Psoas muscle (tissue), 8 donors: ENCODE measurements around the gene ATF6. TPM values are rescaled to one million over a fixed set of nuclear protein-coding genes. Genes with fewer than 3 reads are reported as not detected.
A peak's percentile ranks its signal among the peaks of the same experiment; 100 is the strongest.

Experiments used
- ATAC-seq, 4 donors: fragments of 200-7000 bp; cut with Tn5 transposase; one replicate each; pipeline ENCODE4 v1.9.1; 2020; ENCODE audit warnings: moderate library complexity in 3 of 4, mild to moderate bottlenecking in 2 of 4
- DNase-seq, 2 donors: peaks; one replicate each; pipeline ENCODE4 v3.0.0-alpha.2; 2020
- H3K27ac ChIP-seq: fragments of 200-600 bp; one replicate; pipeline ENCODE4 v1.8.0; 2022
- H3K27me3 ChIP-seq, 3 donors: fragments of 200-600 bp in 1 of 3; one replicate each; pipeline versions ENCODE4 v1.6.1 to v1.8.0; 2013 to 2022; ENCODE audit warnings: low read length in 2 of 3, mild to moderate bottlenecking in 2 of 3, moderate library complexity in 1 of 3; ENCODE audit not compliant: insufficient read depth in 3 of 3
- H3K36me3 ChIP-seq, 2 donors: fragments of 200-600 bp in 1 of 2; one replicate each; pipeline versions ENCODE4 v1.6.1 to v1.8.0; 2013 to 2022; ENCODE audit warnings: low read depth in 1 of 2, mild to moderate bottlenecking in 1 of 2, moderate library complexity in 1 of 2; ENCODE audit not compliant: insufficient read depth in 1 of 2
- H3K4me1 ChIP-seq: fragments of 200-600 bp; one replicate; pipeline ENCODE4 v1.8.0; 2022
- H3K4me3 ChIP-seq: fragments of 200-600 bp; one replicate; pipeline ENCODE4 v1.8.0; 2022; ENCODE audit warnings: mild to moderate bottlenecking
- H3K9me3 ChIP-seq: fragments of 200-600 bp; one replicate; pipeline ENCODE4 v1.8.0; 2022
- CTCF ChIP-seq: fragments of 200-600 bp; IDR thresholded peaks from one replicate; pipeline ENCODE4 v1.8.0; 2022; ENCODE audit warnings: antibody characterized with exemption
- WGBS, 3 donors: extraction: QIAGEN DNeasy Blood & Tissue Kit; methylation state at CpG; one replicate each; pipeline versions ENCODE4 v1.1.6 to v1.1.7; 2013; 5-methylcytosine and 5-hydroxymethylcytosine counted together
- intact Hi-C, 2 donors: fragments of 100-400 bp; cut with DNase I; formaldehyde crosslinking; loops; one replicate each; pipeline versions ENCODE4 v1.11.0 to v1.14.2; 2022
- long read RNA-seq, 2 donors: library from polyadenylated mRNA; unstranded; transcript quantifications; one replicate each; pipeline ENCODE4 v2.0.0, GENCODE V29; 2021
- polyA plus RNA-seq, 3 donors: library from polyadenylated mRNA; stranded (reverse); fragments of 200-250 nt; gene quantifications; one replicate each; pipeline ENCODE4 v1.2.3, GENCODE V29; 2013
- total RNA-seq, 4 donors: library from RNA; stranded (reverse); fragmentation: NEBNext Ultra II Directional in 2 of 4; extraction: Animal tissue kit (Norgen Biotek cat#: 25700) in 2 of 4; gene quantifications; one replicate each; pipeline versions ENCODE4 v1.2.1 to v1.2.4, GENCODE V29; 2021 to 2023
- donor health status: healthy with polysubstance abuse.
- donor health status: DM: no; HTN: no; CAD: no; lungs with moderate emphysema.
- donor health status: Bipolar disorder and iron deficiency.
- donor health status: healthy.
- donor health status: DM: yes; HTN: yes; CAD: no.
- donor health status: DM: no; HTN: no; CAD: no.
- donor health status: DM: no; HTN: no; CAD: no.
- donor health status: DM: yes; HTN: yes; CAD: no.

The ATF6 gene
- total RNA-seq = 10 to 100 TPM; 11.0 to 17.1 (median 13.8) TPM
- 10 to 100 TPM in 1 of 3 donors, 1 to 10 TPM in 2; 6.4 to 10.6 (median 8.6) TPM for polyA plus RNA-seq
- long read RNA-seq, donor 1, full-length matches to known transcripts = 15 of 24 reads
- long read RNA-seq, donor 1, partial matches to known transcripts = 1 of 24 reads
- long read RNA-seq, donor 1, other reads (novel, unspliced or antisense) = 8 of 24 reads
- long read RNA-seq, donor 2, full-length matches to known transcripts = 21 of 33 reads
- long read RNA-seq, donor 2, partial matches to known transcripts = 6 of 33 reads
- long read RNA-seq, donor 2, other reads (novel, unspliced or antisense) = 6 of 33 reads

GRCh38 chr1:161766102-161766981, at the start of gene ATF6:
ATF6 (plus strand) TSS chr1:161766320; CDS start chr1:161766361, 41 bp downstream.
- Histone ChIP-seq H3K4me1 (peaks cover 24% of the 10 kb centered on the region), H3K27ac (peak within 1 kb of the TSS; percentile 88), H3K27me3 (no peaks in the 10 kb centered on the region), H3K9me3 (no peaks in the 10 kb centered on the region), H3K36me3 (no peaks in the 10 kb centered on the region), H3K4me3 (peak within 1 kb of the TSS; percentile 77)
- 0% methylated on average over 35 of the region's 35 CpGs for WGBS, 3 donors
- no peak for TF ChIP-seq CTCF
- DNase-seq (peak; percentile 90 to 94), ATAC-seq (peak; percentile 93 to 97 (median 96))
- intact Hi-C loops = no loop called here

- Histone ChIP-seq H3K36me3 (no peaks in the 10 kb centered on the region), H3K9me3 (no peaks in the 10 kb centered on the region), H3K4me3 (no peak overlapping the region), H3K27me3 (peaks cover 3 to 36% (median 7%) of the 10 kb centered on the region in 3 donors), H3K4me1 (no peaks in the 10 kb centered on the region), H3K27ac (no peak overlapping the region)
- no peak for TF ChIP-seq CTCF
- DNase-seq (no peak), ATAC-seq (no peak)
- 79 to 84% (median 83%) methylated on average over 8 of the region's 8 CpGs for WGBS, 3 donors
- intact Hi-C loops = no loop called here
Measured at GRCh38 chr1:161718559-161719324, 47.4 kb upstream of the ATF6 start.

GRCh38 chr1:161719325-161719611, 46.9 kb upstream of the ATF6 start:
- Histone ChIP-seq H3K4me3 (no peak overlapping the region), H3K27ac (no peak overlapping the region), H3K36me3 (no peaks in the 10 kb centered on the region), H3K9me3 (no peaks in the 10 kb centered on the region), H3K4me1 (no peaks in the 10 kb centered on the region), H3K27me3 (peaks cover 3 to 36% (median 5%) of the 10 kb centered on the region in 3 donors)
- ATAC-seq (no peak), DNase-seq (no peak)
- intact Hi-C loops = no loop called here
- 97 to 100% (median 100%) methylated on average over 1 of the region's 1 CpG for WGBS, 3 donors
- TF ChIP-seq CTCF = no peak

- H3K4me3 ChIP-seq = no peak overlapping the region
- intact Hi-C loops = no loop called here
- H3K9me3 ChIP-seq = no peaks in the 10 kb centered on the region
- peaks cover 0 to 47% (median 3%) of the 10 kb centered on the region in 3 donors for H3K27me3 ChIP-seq
- H3K27ac ChIP-seq = no peak overlapping the region
- H3K4me1 ChIP-seq = no peaks in the 10 kb centered on the region
- 89 to 94% (median 91%) methylated on average over 1 of the region's 1 CpG for WGBS, 3 donors
- no peak for ATAC-seq
- TF ChIP-seq CTCF = no peak
- no peak for DNase-seq
- H3K36me3 ChIP-seq = no peaks in the 10 kb centered on the region
Measured at GRCh38 chr1:161720422-161720821, 45.7 kb upstream of the ATF6 start.
